Measurements from ENCODE around the gene REPS2. TPM values are rescaled to one million over a fixed set of nuclear protein-coding genes. Genes with fewer than 3 reads are reported as not detected.
A peak's percentile ranks its signal among the peaks of the same experiment; 100 is the strongest.

The REPS2 gene
- total RNA-seq, 5 donors from 2014 or later (not counting 1 experiment from before 2014, with no cell fraction given): 0.38 to 0.70 (median 0.66) TPM

- H3K27ac ChIP-seq (ENCODE audit: low read length): no peak overlapping the region
- no peaks in the 10 kb centered on the region for H3K36me3 ChIP-seq (ENCODE audit: control insufficient read depth in 2 of 2, extremely low read depth in 1 of 2, insufficient read depth in 1 of 2, low read length in 1 of 2)
- no peak overlapping the region for H3K4me3 Mint-ChIP-seq
- no peak overlapping the region for H3K4me3 ChIP-seq (ENCODE audit: control insufficient read depth in 1 of 2, extremely low read depth in 1 of 2, low read length in 1 of 2)
- no peaks in the 10 kb centered on the region for H3K9me3 ChIP-seq
- ChIA-PET POLR2A (no interaction called here), CTCF (interaction anchor here in 1 of 2 donors (0.6 kb wide), 1 partner anchor 134 kb away, joined by 3 read pairs; no protein-coding TSS in a partner anchor)
- ATAC-seq (replicated peaks in 1 of 4) (no peak), DNase-seq (no peak)
- H3K27ac Mint-ChIP-seq: no peak overlapping the region
- no peaks in the 10 kb centered on the region for H3K4me1 Mint-ChIP-seq
- H3K9me3 Mint-ChIP-seq: no peaks in the 10 kb centered on the region
- no CpG with 5 or more reads among the region's 2 CpGs for WGBS (ENCODE audit: insufficient coverage)
- no peaks in the 10 kb centered on the region for H3K27me3 ChIP-seq (replicated peaks in 1 of 2; ENCODE audit: control insufficient read depth in 2 of 2, extremely low read depth in 1 of 2, insufficient read depth in 2 of 2, low read length in 1 of 2)
- peaks cover 0 to 7% of the 10 kb centered on the region in 2 donors for H3K27me3 Mint-ChIP-seq
- no peaks in the 10 kb centered on the region for H3K4me1 ChIP-seq (ENCODE audit: control insufficient read depth in 1 of 2, extremely low read depth in 1 of 2, insufficient read depth in 2 of 2, low read length in 2 of 2)
- no peaks in the 10 kb centered on the region for H3K36me3 Mint-ChIP-seq
These were observed 73.9 kb downstream of the REPS2 start for GRCh38 chrX:17020356-17020755.

GRCh38 chrX:17020851-17021821, 74.7 kb downstream of the REPS2 start:
- Mint-ChIP-seq H3K27ac (no peak overlapping the region), H3K4me3 (no peak overlapping the region), H3K27me3 (peaks cover 0 to 7% of the 10 kb centered on the region in 2 donors), H3K36me3 (no peaks in the 10 kb centered on the region), H3K9me3 (no peaks in the 10 kb centered on the region), H3K4me1 (no peaks in the 10 kb centered on the region)
- ChIA-PET POLR2A (no interaction called here), CTCF (no interaction called here)
- H3K4me1 ChIP-seq (ENCODE audit: control insufficient read depth in 1 of 2, extremely low read depth in 1 of 2, insufficient read depth in 2 of 2, low read length in 2 of 2): no peaks in the 10 kb centered on the region
- no peak for DNase-seq
- 100% methylated on average over 1 of the region's 10 CpGs for WGBS (ENCODE audit: insufficient coverage)
- ATAC-seq (replicated peaks in 1 of 4): no peak
- H3K9me3 ChIP-seq: no peaks in the 10 kb centered on the region
- H3K4me3 ChIP-seq (ENCODE audit: control insufficient read depth in 1 of 2, extremely low read depth in 1 of 2, low read length in 1 of 2): no peak overlapping the region
- no peaks in the 10 kb centered on the region for H3K36me3 ChIP-seq (ENCODE audit: control insufficient read depth in 2 of 2, extremely low read depth in 1 of 2, insufficient read depth in 1 of 2, low read length in 1 of 2)
- no peaks in the 10 kb centered on the region for H3K27me3 ChIP-seq (replicated peaks in 1 of 2; ENCODE audit: control insufficient read depth in 2 of 2, extremely low read depth in 1 of 2, insufficient read depth in 2 of 2, low read length in 1 of 2)
- no peak overlapping the region for H3K27ac ChIP-seq (ENCODE audit: low read length)

- Mint-ChIP-seq H3K4me1 (no peaks in the 10 kb centered on the region), H3K27me3 (peaks cover 0 to 11% of the 10 kb centered on the region in 2 donors), H3K9me3 (no peaks in the 10 kb centered on the region), H3K36me3 (no peaks in the 10 kb centered on the region), H3K27ac (no peak overlapping the region), H3K4me3 (no peak overlapping the region)
- H3K4me3 ChIP-seq (ENCODE audit: control insufficient read depth in 1 of 2, extremely low read depth in 1 of 2, low read length in 1 of 2): no peak overlapping the region
- DNase-seq (no peak), ATAC-seq (replicated peaks in 1 of 4) (no peak)
- no peaks in the 10 kb centered on the region for H3K4me1 ChIP-seq (ENCODE audit: control insufficient read depth in 1 of 2, extremely low read depth in 1 of 2, insufficient read depth in 2 of 2, low read length in 2 of 2)
- H3K36me3 ChIP-seq (ENCODE audit: control insufficient read depth in 2 of 2, extremely low read depth in 1 of 2, insufficient read depth in 1 of 2, low read length in 1 of 2): no peaks in the 10 kb centered on the region
- no CpG with 5 or more reads among the region's 10 CpGs for WGBS (ENCODE audit: insufficient coverage)
- ChIA-PET POLR2A (no interaction called here), CTCF (interaction anchor here in 1 of 2 donors (0.6 kb wide), 1 partner anchor 835 kb away, joined by 3 read pairs; no protein-coding TSS in a partner anchor)
- no peak overlapping the region for H3K27ac ChIP-seq (ENCODE audit: low read length)
- H3K27me3 ChIP-seq (replicated peaks in 1 of 2; ENCODE audit: control insufficient read depth in 2 of 2, extremely low read depth in 1 of 2, insufficient read depth in 2 of 2, low read length in 1 of 2): no peaks in the 10 kb centered on the region
- no peaks in the 10 kb centered on the region for H3K9me3 ChIP-seq
These were observed 75.6 kb downstream of the REPS2 start for GRCh38 chrX:17021851-17022604.

GRCh38 chrX:17023661-17024060, 77.2 kb downstream of the REPS2 start:
- WGBS (ENCODE audit: insufficient coverage): no CpG with 5 or more reads among the region's 2 CpGs

GRCh38 chrX:17024886-17025285, 78.4 kb downstream of the REPS2 start:
- no peaks in the 10 kb centered on the region for H3K4me1 ChIP-seq (ENCODE audit: control insufficient read depth in 1 of 2, extremely low read depth in 1 of 2, insufficient read depth in 2 of 2, low read length in 2 of 2)
- Mint-ChIP-seq H3K9me3 (no peaks in the 10 kb centered on the region), H3K4me3 (no peak overlapping the region), H3K27me3 (peaks cover 0 to 14% of the 10 kb centered on the region in 2 donors), H3K4me1 (no peaks in the 10 kb centered on the region), H3K36me3 (no peaks in the 10 kb centered on the region), H3K27ac (no peak overlapping the region)
- ChIA-PET POLR2A (interaction anchor here in 1 of 2 donors (0.9 kb wide), 1 partner anchor 1815 kb away, joined by 3 read pairs; no protein-coding TSS in a partner anchor), CTCF (interaction anchor here in 1 of 2 donors (0.7 kb wide), 1 partner anchor 883 kb away, joined by 8 read pairs; no protein-coding TSS in a partner anchor)
- no peaks in the 10 kb centered on the region for H3K27me3 ChIP-seq (replicated peaks in 1 of 2; ENCODE audit: control insufficient read depth in 2 of 2, extremely low read depth in 1 of 2, insufficient read depth in 2 of 2, low read length in 1 of 2)
- no peak for DNase-seq
- peak in 1 of 4 experiments; percentile 26 for ATAC-seq (replicated peaks in 1 of 4)
- 25% methylated on average over 2 of the region's 11 CpGs for WGBS (ENCODE audit: insufficient coverage)
- no peak overlapping the region for H3K4me3 ChIP-seq (ENCODE audit: control insufficient read depth in 1 of 2, extremely low read depth in 1 of 2, low read length in 1 of 2)
- no peak overlapping the region for H3K27ac ChIP-seq (ENCODE audit: low read length)
- no peaks in the 10 kb centered on the region for H3K9me3 ChIP-seq
- H3K36me3 ChIP-seq (ENCODE audit: control insufficient read depth in 2 of 2, extremely low read depth in 1 of 2, insufficient read depth in 1 of 2, low read length in 1 of 2): no peaks in the 10 kb centered on the region

More at GRCh38 chrX:17023661-17024060, 77.2 kb downstream of the REPS2 start:
- Histone ChIP-seq H3K9me3 (no peaks in the 10 kb centered on the region), H3K4me1 (ENCODE audit: control insufficient read depth in 1 of 2, extremely low read depth in 1 of 2, insufficient read depth in 2 of 2, low read length in 2 of 2) (no peaks in the 10 kb centered on the region), H3K4me3 (ENCODE audit: control insufficient read depth in 1 of 2, extremely low read depth in 1 of 2, low read length in 1 of 2) (no peak overlapping the region), H3K27me3 (replicated peaks in 1 of 2; ENCODE audit: control insufficient read depth in 2 of 2, extremely low read depth in 1 of 2, insufficient read depth in 2 of 2, low read length in 1 of 2) (no peaks in the 10 kb centered on the region), H3K36me3 (ENCODE audit: control insufficient read depth in 2 of 2, extremely low read depth in 1 of 2, insufficient read depth in 1 of 2, low read length in 1 of 2) (no peaks in the 10 kb centered on the region), H3K27ac (ENCODE audit: low read length) (no peak overlapping the region)
- ATAC-seq (replicated peaks in 1 of 4) (no peak), DNase-seq (no peak)
- peaks cover 0 to 11% of the 10 kb centered on the region in 2 donors for H3K27me3 Mint-ChIP-seq
- H3K4me1 Mint-ChIP-seq: no peaks in the 10 kb centered on the region
- ChIA-PET CTCF (interaction anchor here in 1 of 2 donors (0.7 kb wide), 1 partner anchor 55 kb away, joined by 3 read pairs; no protein-coding TSS in a partner anchor), POLR2A (no interaction called here)
- no peak overlapping the region for H3K4me3 Mint-ChIP-seq
- no peak overlapping the region for H3K27ac Mint-ChIP-seq
- H3K9me3 Mint-ChIP-seq: no peaks in the 10 kb centered on the region
- no peaks in the 10 kb centered on the region for H3K36me3 Mint-ChIP-seq

GRCh38 chrX:17025621-17026302, 79.3 kb downstream of the REPS2 start:
- ATAC-seq (replicated peaks in 1 of 4) (no peak), DNase-seq (no peak)
- CTCF ChIA-PET: no interaction called here
- POLR2A ChIA-PET: interaction anchor here in 1 of 2 donors (0.9 kb wide), 1 partner anchor 1816 kb away, joined by 3 read pairs; no protein-coding TSS in a partner anchor
- Mint-ChIP-seq H3K4me3 (no peak overlapping the region), H3K27ac (no peak overlapping the region), H3K36me3 (no peaks in the 10 kb centered on the region), H3K9me3 (no peaks in the 10 kb centered on the region), H3K27me3 (peaks cover 0 to 18% of the 10 kb centered on the region in 2 donors), H3K4me1 (no peaks in the 10 kb centered on the region)
- Histone ChIP-seq H3K9me3 (no peaks in the 10 kb centered on the region), H3K36me3 (ENCODE audit: control insufficient read depth in 2 of 2, extremely low read depth in 1 of 2, insufficient read depth in 1 of 2, low read length in 1 of 2) (no peaks in the 10 kb centered on the region), H3K27ac (ENCODE audit: low read length) (no peak overlapping the region), H3K4me3 (ENCODE audit: control insufficient read depth in 1 of 2, extremely low read depth in 1 of 2, low read length in 1 of 2) (no peak overlapping the region), H3K27me3 (replicated peaks in 1 of 2; ENCODE audit: control insufficient read depth in 2 of 2, extremely low read depth in 1 of 2, insufficient read depth in 2 of 2, low read length in 1 of 2) (no peaks in the 10 kb centered on the region), H3K4me1 (ENCODE audit: control insufficient read depth in 1 of 2, extremely low read depth in 1 of 2, insufficient read depth in 2 of 2, low read length in 2 of 2) (no peaks in the 10 kb centered on the region)
- 80% methylated on average over 2 of the region's 7 CpGs for WGBS (ENCODE audit: insufficient coverage)
